HEK293 (cell line): ENCODE data around the gene PPP1R12C.

ENCODE experiments used
- CTCF ChIP-seq: fragments of 450-650 bp; formaldehyde crosslinking; IDR thresholded peaks from 2 replicates; pipeline ENCODE4 v1.5.1; 2016; ENCODE audit warnings: missing biosample characterization, missing genetic modification characterization
- IKZF3 ChIP-seq: fragments of 450-650 bp; IDR thresholded peaks from 2 replicates; pipeline ENCODE4 v1.5.0; 2018; ENCODE audit warnings: missing biosample characterization, mild to moderate bottlenecking, missing genetic modification characterization, moderate library complexity
- KLF1 ChIP-seq: fragments of 450-650 bp; formaldehyde crosslinking; IDR thresholded peaks from 2 replicates; pipeline ENCODE4 v1.5.1; 2016; ENCODE audit warnings: missing biosample characterization, missing genetic modification characterization
- PBX3 ChIP-seq: sonication (generic); formaldehyde crosslinking; IDR thresholded peaks from 2 replicates; pipeline ENCODE4 v1.8.1; 2022; ENCODE audit warnings: mild to moderate bottlenecking, moderate library complexity, missing genetic modification reagents
- SCRT1 ChIP-seq: fragments of 450-650 bp; formaldehyde crosslinking; IDR thresholded peaks from 2 replicates; pipeline ENCODE4 v1.5.1; 2016; ENCODE audit warnings: missing biosample characterization, missing genetic modification characterization, borderline replicate concordance
- ZBTB11 ChIP-seq: fragments of 450-650 bp; formaldehyde crosslinking; conservative IDR thresholded peaks from 2 replicates; pipeline ENCODE4 v1.5.1; 2016; ENCODE audit warnings: low read depth, missing biosample characterization, missing genetic modification characterization
- ZBTB17 ChIP-seq: fragments of 450-650 bp; formaldehyde crosslinking; IDR thresholded peaks from 2 replicates; pipeline ENCODE4 v1.5.1; 2016; ENCODE audit warnings: missing biosample characterization, missing genetic modification characterization
- ZEB2 ChIP-seq: fragments of 450-650 bp; formaldehyde crosslinking; IDR thresholded peaks from 2 replicates; pipeline ENCODE4 v1.5.1; 2016; ENCODE audit warnings: missing biosample characterization, missing genetic modification characterization
- ZFHX2 ChIP-seq: fragments of 450-650 bp; formaldehyde crosslinking; conservative IDR thresholded peaks from 2 replicates; pipeline ENCODE4 v1.5.1; 2016; ENCODE audit warnings: missing biosample characterization, missing genetic modification characterization
- ZFP37 ChIP-seq: fragments of 450-650 bp; formaldehyde crosslinking; IDR thresholded peaks from 2 replicates; pipeline ENCODE4 v1.5.1; 2016; ENCODE audit warnings: missing biosample characterization, missing genetic modification characterization
- ZNF16 ChIP-seq: fragments of 450-650 bp; formaldehyde crosslinking; IDR thresholded peaks from 2 replicates; pipeline ENCODE4 v1.5.1; 2016; ENCODE audit warnings: low read depth, missing biosample characterization, missing genetic modification characterization
- ZNF175 ChIP-seq: fragments of 450-650 bp; formaldehyde crosslinking; IDR thresholded peaks from 2 replicates; pipeline ENCODE4 v1.5.1; 2016; ENCODE audit warnings: missing biosample characterization, missing genetic modification characterization
- ZNF2 ChIP-seq: fragments of 450-650 bp; formaldehyde crosslinking; IDR thresholded peaks from 2 replicates; pipeline ENCODE4 v1.5.1; 2016; ENCODE audit warnings: missing biosample characterization, missing genetic modification characterization
- ZNF24 ChIP-seq: fragments of 450-650 bp; formaldehyde crosslinking; IDR thresholded peaks from 2 replicates; pipeline ENCODE4 v1.5.1; 2016; ENCODE audit warnings: missing biosample characterization, missing genetic modification characterization
- ZNF335 ChIP-seq: fragments of 450-650 bp; formaldehyde crosslinking; conservative IDR thresholded peaks from 2 replicates; pipeline ENCODE4 v1.5.1; 2016; ENCODE audit warnings: missing biosample characterization, missing genetic modification characterization
- ZNF362 ChIP-seq: fragments of 450-650 bp; formaldehyde crosslinking; IDR thresholded peaks from 2 replicates; pipeline ENCODE4 v1.5.1; 2016; ENCODE audit warnings: missing biosample characterization, missing genetic modification characterization
- ZNF37A ChIP-seq: fragments of 450-650 bp; IDR thresholded peaks from 2 replicates; pipeline ENCODE4 v1.5.1; 2018; ENCODE audit warnings: missing biosample characterization, missing genetic modification characterization
- ZNF391 ChIP-seq: fragments of 450-650 bp; formaldehyde crosslinking; IDR thresholded peaks from 2 replicates; pipeline ENCODE4 v1.5.1; 2016; ENCODE audit warnings: low read depth, missing biosample characterization, missing genetic modification characterization, borderline replicate concordance
- ZNF394 ChIP-seq: fragments of 450-650 bp; formaldehyde crosslinking; IDR thresholded peaks from 2 replicates; pipeline ENCODE4 v1.5.1; 2016; ENCODE audit warnings: missing biosample characterization, missing genetic modification characterization, mild to moderate bottlenecking, moderate library complexity, borderline replicate concordance
- ZNF473 ChIP-seq: fragments of 450-650 bp; formaldehyde crosslinking; IDR thresholded peaks from 2 replicates; pipeline ENCODE4 v1.5.1; 2017; ENCODE audit warnings: missing biosample characterization, missing genetic modification characterization
- ZNF549 ChIP-seq: fragments of 450-650 bp; IDR thresholded peaks from 2 replicates; pipeline ENCODE4 v1.5.1; 2018; ENCODE audit warnings: missing biosample characterization, missing genetic modification characterization, mild to moderate bottlenecking, inconsistent platforms, moderate library complexity
- ZNF600 ChIP-seq: fragments of 450-650 bp; formaldehyde crosslinking; IDR thresholded peaks from 2 replicates; pipeline ENCODE4 v1.5.1; 2016; ENCODE audit warnings: missing biosample characterization, missing genetic modification characterization
- ZNF692 ChIP-seq: fragments of 450-650 bp; formaldehyde crosslinking; IDR thresholded peaks from 2 replicates; pipeline ENCODE4 v1.5.1; 2016; ENCODE audit warnings: missing biosample characterization, missing genetic modification characterization
- ZNF707 ChIP-seq: fragments of 450-650 bp; formaldehyde crosslinking; IDR thresholded peaks from 2 replicates; pipeline ENCODE4 v1.5.1; 2016; ENCODE audit warnings: missing biosample characterization, missing genetic modification characterization
- ZNF830 ChIP-seq: fragments of 450-650 bp; IDR thresholded peaks from 2 replicates; pipeline ENCODE4 v1.5.0; 2018; ENCODE audit warnings: missing biosample characterization, missing genetic modification characterization, low read depth, mild to moderate bottlenecking, moderate library complexity
- ZNF843 ChIP-seq: fragments of 450-650 bp; formaldehyde crosslinking; IDR thresholded peaks from 2 replicates; pipeline ENCODE4 v1.5.1; 2016; ENCODE audit warnings: missing biosample characterization, missing genetic modification characterization
- ZSCAN16 ChIP-seq: fragments of 450-650 bp; formaldehyde crosslinking; IDR thresholded peaks from 2 replicates; pipeline ENCODE4 v1.5.1; 2016; ENCODE audit warnings: missing biosample characterization, missing genetic modification characterization
- ZSCAN4 ChIP-seq: fragments of 450-650 bp; formaldehyde crosslinking; IDR thresholded peaks from 2 replicates; pipeline ENCODE4 v1.5.1; 2017; ENCODE audit warnings: missing biosample characterization, missing genetic modification characterization

The PPP1R12C gene

GRCh38 chr19:55160128-55160985 is 42.9 kb upstream of the PPP1R12C start (continued):
- TF ChIP-seq ZNF335, result peak; percentile 20; the same call in 1 of the 2 replicates
- no peak for TF ChIP-seq ZNF707 (tag by site-specific recombination)
- TF ChIP-seq PBX3 (CRISPR knock-in tag), result peak; percentile 62; the same call in 1 of the 2 replicates
- TF ChIP-seq ZEB2 (tag by site-specific recombination), result peak; percentile 97
- TF ChIP-seq ZBTB11 (tag by site-specific recombination), result peak; percentile 46; the same call in 1 of the 2 replicates
- TF ChIP-seq ZNF600 (tag by site-specific recombination), result 0 out of 2 replicates have a peak, but pooled peaks have one; percentile 26
- 0 out of 2 replicates have a peak, but pooled peaks have one; percentile 13 for TF ChIP-seq ZSCAN4 (tag by site-specific recombination)
- 0 out of 2 replicates have a peak, but pooled peaks have one; percentile 31 for TF ChIP-seq SCRT1
- TF ChIP-seq ZNF473 (tag by site-specific recombination), result no peak
- TF ChIP-seq ZNF549 (tag by site-specific recombination), result no peak
- no peak for TF ChIP-seq ZNF37A (tag by site-specific recombination)
- no peak for TF ChIP-seq ZNF830 (tag by site-specific recombination)
- TF ChIP-seq ZNF24, result 0 out of 2 replicates have a peak, but pooled peaks have one; percentile 42
- peak; percentile 41; the same call in 1 of the 2 replicates for TF ChIP-seq ZNF2
- TF ChIP-seq ZNF843, result peak; percentile 59
- peak; percentile 37; the same call in 1 of the 2 replicates for TF ChIP-seq ZFP37 (tag by site-specific recombination)
- TF ChIP-seq ZNF362, result no peak
- peak; percentile 66 for TF ChIP-seq ZNF692 (tag by site-specific recombination)
- TF ChIP-seq ZNF16, result no peak
- TF ChIP-seq ZNF391 (tag by site-specific recombination), result peak; percentile 54; the same call in 1 of the 2 replicates
- peak; percentile 74; the same call in 1 of the 2 replicates for TF ChIP-seq ZSCAN16 (tag by site-specific recombination)
- TF ChIP-seq ZFHX2 (tag by site-specific recombination), result peak; percentile 31; the same call in 1 of the 2 replicates
- TF ChIP-seq ZNF394 (tag by site-specific recombination), result peak; percentile 89
- TF ChIP-seq IKZF3 (tag by site-specific recombination), result peak; percentile 21; the same call in 1 of the 2 replicates
- peak; percentile 51; the same call in 1 of the 2 replicates for TF ChIP-seq ZBTB17 (tag by site-specific recombination)
- TF ChIP-seq ZNF175 (tag by site-specific recombination), result no peak
- TF ChIP-seq KLF1, result peak; percentile 56; the same call in 1 of the 2 replicates
- TF ChIP-seq CTCF, result peak; percentile 94
